ENCODE measurements around the gene RPS6KA1. TPM values are rescaled to one million over a fixed set of nuclear protein-coding genes. Genes with fewer than 3 reads are reported as not detected.

The RPS6KA1 gene
- total and polyA plus RNA-seq, 10 of the 15 experiments (the other 5 are each of a cell fraction or from before 2014, with no cell fraction given) = 5.0 to 136 (median 91.5) TPM

DNA sequence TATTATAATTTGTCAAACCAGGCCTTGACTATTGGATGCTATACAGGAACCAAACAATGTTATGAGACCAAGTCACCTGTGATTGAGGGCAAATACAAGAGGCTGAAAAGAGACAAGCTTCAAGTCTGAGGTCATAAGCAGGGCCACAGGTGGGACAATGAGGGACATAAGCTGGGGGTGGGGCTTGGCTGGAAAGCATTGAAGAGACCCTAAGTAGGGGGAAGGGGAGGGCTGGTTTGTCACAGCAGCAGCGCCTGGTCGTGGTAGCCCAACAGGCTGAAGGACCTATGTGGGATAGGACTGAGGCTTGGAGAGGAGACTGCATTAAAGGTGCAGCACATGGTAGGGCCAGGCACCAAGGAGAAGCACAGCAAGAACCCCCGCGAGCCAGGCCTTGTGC lies 39.4 kb upstream of the RPS6KA1 start:
- H3K27ac ChIP-seq (ENCODE audit: control insufficient read depth, insufficient read depth) = no peak overlapping the region
- ATAC-seq (no peak), FAIRE-seq (no peak), DNase-seq (ENCODE audit: low read depth, low spot score) (no peak)
- H3K36me3 ChIP-seq (ENCODE audit: control insufficient read depth in 2 of 2, insufficient read depth in 2 of 2, low read length in 1 of 2) = no peaks in the 10 kb centered on the region
- no peak overlapping the region for H2AFZ ChIP-seq (ENCODE audit: control insufficient read depth, low read depth, low read length)
- no peak overlapping the region for H3K9ac ChIP-seq (ENCODE audit: control insufficient read depth, insufficient read depth, low read length)
- H3K9me3 ChIP-seq (replicated peaks; ENCODE audit: control insufficient read depth, insufficient read depth, low read length) = no peaks in the 10 kb centered on the region
- H3K79me2 ChIP-seq (ENCODE audit: control insufficient read depth, insufficient read depth, low read length) = no peaks in the 10 kb centered on the region
- ChIA-PET POLR2A (interaction anchor here (0.6 kb wide), 3 partner anchors 17 to 219 kb away, joined by 3 to 6 read pairs (median 5); no protein-coding TSS in a partner anchor), CTCF (interaction anchor here (1.2 to 1.3 kb wide), 2 partner anchors 11 to 113 kb away, joined by 5 to 8 read pairs; no protein-coding TSS in a partner anchor), RAD21 (ENCODE audit: unreplicated experiment) (interaction anchor here (1.6 kb wide), 1 partner anchor 10 kb away, joined by 5 read pairs; no protein-coding TSS in a partner anchor), SMC1A (ENCODE audit: uncharacterized antibody, unreplicated experiment) (interaction anchor here (0.6 to 1.6 kb wide), 4 partner anchors 9 to 479 kb away, joined by 3 to 4 read pairs (median 3); no protein-coding TSS in a partner anchor)
- H3K4me3 ChIP-seq = no peak overlapping the region
- no TSS peak for BruUV-seq (replicated peaks)
- peaks cover 11% of the 10 kb centered on the region for H3K4me1 ChIP-seq (ENCODE audit: control insufficient read depth, insufficient read depth, low read length)
- in situ Hi-C loops (cut with MboI) = no loop called here
- intact Hi-C loops (cut with micrococcal nuclease; ENCODE audit: unreplicated experiment) = no loop called here
- WGBS (ENCODE audit: insufficient coverage, insufficient replicate concordance, low lambda C conversion rate, missing lambda C conversion rate) = 81% methylated on average over 4 of the region's 4 CpGs
- H3K27me3 ChIP-seq (replicated peaks in 1 of 2; ENCODE audit: control insufficient read depth in 2 of 2, insufficient read depth in 2 of 2, low read length in 1 of 2) = no peaks in the 10 kb centered on the region
- H4K20me1 ChIP-seq (ENCODE audit: control insufficient read depth, insufficient read depth) = no peaks in the 10 kb centered on the region
- no peak overlapping the region for H3K4me2 ChIP-seq (ENCODE audit: control insufficient read depth, insufficient read depth)
- no peak for TF ChIP-seq TCF3 (IDR thresholded peaks at IDR 0.05; ENCODE audit: borderline replicate concordance, insufficient read depth, low read depth, low read length)
- TF ChIP-seq FOXK2 (IDR thresholded peaks at IDR 0.05) = no peak
- TF ChIP-seq NFYA (IDR thresholded peaks at IDR 0.05; ENCODE audit: borderline replicate concordance, low read depth, low read length) = no peak
- TF ChIP-seq, protein P1, sequence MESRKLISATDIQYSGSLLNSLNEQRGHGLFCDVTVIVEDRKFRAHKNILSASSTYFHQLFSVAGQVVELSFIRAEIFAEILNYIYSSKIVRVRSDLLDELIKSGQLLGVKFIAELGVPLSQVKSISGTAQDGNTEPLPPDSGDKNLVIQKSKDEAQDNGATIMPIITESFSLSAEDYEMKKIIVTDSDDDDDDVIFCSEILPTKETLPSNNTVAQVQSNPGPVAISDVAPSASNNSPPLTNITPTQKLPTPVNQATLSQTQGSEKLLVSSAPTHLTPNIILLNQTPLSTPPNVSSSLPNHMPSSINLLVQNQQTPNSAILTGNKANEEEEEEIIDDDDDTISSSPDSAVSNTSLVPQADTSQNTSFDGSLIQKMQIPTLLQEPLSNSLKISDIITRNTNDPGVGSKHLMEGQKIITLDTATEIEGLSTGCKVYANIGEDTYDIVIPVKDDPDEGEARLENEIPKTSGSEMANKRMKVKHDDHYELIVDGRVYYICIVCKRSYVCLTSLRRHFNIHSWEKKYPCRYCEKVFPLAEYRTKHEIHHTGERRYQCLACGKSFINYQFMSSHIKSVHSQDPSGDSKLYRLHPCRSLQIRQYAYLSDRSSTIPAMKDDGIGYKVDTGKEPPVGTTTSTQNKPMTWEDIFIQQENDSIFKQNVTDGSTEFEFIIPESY (IDR thresholded peaks at IDR 0.05) = no peak
- no peak for TF ChIP-seq SPI1 (IDR thresholded peaks at IDR 0.05; ENCODE audit: borderline replicate concordance, insufficient read depth, low read depth, low read length)
- TF ChIP-seq NR2F1 (conservative IDR thresholded peaks at IDR 0.05) = no peak
- TF ChIP-seq, protein P2, sequence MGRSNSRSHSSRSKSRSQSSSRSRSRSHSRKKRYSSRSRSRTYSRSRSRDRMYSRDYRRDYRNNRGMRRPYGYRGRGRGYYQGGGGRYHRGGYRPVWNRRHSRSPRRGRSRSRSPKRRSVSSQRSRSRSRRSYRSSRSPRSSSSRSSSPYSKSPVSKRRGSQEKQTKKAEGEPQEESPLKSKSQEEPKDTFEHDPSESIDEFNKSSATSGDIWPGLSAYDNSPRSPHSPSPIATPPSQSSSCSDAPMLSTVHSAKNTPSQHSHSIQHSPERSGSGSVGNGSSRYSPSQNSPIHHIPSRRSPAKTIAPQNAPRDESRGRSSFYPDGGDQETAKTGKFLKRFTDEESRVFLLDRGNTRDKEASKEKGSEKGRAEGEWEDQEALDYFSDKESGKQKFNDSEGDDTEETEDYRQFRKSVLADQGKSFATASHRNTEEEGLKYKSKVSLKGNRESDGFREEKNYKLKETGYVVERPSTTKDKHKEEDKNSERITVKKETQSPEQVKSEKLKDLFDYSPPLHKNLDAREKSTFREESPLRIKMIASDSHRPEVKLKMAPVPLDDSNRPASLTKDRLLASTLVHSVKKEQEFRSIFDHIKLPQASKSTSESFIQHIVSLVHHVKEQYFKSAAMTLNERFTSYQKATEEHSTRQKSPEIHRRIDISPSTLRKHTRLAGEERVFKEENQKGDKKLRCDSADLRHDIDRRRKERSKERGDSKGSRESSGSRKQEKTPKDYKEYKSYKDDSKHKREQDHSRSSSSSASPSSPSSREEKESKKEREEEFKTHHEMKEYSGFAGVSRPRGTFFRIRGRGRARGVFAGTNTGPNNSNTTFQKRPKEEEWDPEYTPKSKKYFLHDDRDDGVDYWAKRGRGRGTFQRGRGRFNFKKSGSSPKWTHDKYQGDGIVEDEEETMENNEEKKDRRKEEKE (IDR thresholded peaks at IDR 0.05) = no peak
- TF ChIP-seq BHLHE40 (IDR thresholded peaks at IDR 0.05; ENCODE audit: borderline replicate concordance in 1 of 2, low read depth in 2 of 2, low read length in 1 of 2) = no peak
- no peak for TF ChIP-seq EZH2 (IDR thresholded peaks at IDR 0.05; ENCODE audit: borderline replicate concordance, control insufficient read depth, low read depth, low read length)
- TF ChIP-seq NBN (IDR thresholded peaks at IDR 0.05) = no peak
- no peak for TF ChIP-seq RFX5 (IDR thresholded peaks at IDR 0.05; ENCODE audit: low read depth, low read length)
- TF ChIP-seq RUNX3 (IDR thresholded peaks at IDR 0.05; ENCODE audit: low read length) = no peak
- TF ChIP-seq, protein P3, sequence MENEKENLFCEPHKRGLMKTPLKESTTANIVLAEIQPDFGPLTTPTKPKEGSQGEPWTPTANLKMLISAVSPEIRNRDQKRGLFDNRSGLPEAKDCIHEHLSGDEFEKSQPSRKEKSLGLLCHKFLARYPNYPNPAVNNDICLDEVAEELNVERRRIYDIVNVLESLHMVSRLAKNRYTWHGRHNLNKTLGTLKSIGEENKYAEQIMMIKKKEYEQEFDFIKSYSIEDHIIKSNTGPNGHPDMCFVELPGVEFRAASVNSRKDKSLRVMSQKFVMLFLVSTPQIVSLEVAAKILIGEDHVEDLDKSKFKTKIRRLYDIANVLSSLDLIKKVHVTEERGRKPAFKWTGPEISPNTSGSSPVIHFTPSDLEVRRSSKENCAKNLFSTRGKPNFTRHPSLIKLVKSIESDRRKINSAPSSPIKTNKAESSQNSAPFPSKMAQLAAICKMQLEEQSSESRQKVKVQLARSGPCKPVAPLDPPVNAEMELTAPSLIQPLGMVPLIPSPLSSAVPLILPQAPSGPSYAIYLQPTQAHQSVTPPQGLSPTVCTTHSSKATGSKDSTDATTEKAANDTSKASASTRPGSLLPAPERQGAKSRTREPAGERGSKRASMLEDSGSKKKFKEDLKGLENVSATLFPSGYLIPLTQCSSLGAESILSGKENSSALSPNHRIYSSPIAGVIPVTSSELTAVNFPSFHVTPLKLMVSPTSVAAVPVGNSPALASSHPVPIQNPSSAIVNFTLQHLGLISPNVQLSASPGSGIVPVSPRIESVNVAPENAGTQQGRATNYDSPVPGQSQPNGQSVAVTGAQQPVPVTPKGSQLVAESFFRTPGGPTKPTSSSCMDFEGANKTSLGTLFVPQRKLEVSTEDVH (IDR thresholded peaks at IDR 0.05; ENCODE audit: low read depth, partially characterized antibody) = no peak
- no peak for TF ChIP-seq DPF2 (IDR thresholded peaks at IDR 0.05)
- TF ChIP-seq, protein P4, sequence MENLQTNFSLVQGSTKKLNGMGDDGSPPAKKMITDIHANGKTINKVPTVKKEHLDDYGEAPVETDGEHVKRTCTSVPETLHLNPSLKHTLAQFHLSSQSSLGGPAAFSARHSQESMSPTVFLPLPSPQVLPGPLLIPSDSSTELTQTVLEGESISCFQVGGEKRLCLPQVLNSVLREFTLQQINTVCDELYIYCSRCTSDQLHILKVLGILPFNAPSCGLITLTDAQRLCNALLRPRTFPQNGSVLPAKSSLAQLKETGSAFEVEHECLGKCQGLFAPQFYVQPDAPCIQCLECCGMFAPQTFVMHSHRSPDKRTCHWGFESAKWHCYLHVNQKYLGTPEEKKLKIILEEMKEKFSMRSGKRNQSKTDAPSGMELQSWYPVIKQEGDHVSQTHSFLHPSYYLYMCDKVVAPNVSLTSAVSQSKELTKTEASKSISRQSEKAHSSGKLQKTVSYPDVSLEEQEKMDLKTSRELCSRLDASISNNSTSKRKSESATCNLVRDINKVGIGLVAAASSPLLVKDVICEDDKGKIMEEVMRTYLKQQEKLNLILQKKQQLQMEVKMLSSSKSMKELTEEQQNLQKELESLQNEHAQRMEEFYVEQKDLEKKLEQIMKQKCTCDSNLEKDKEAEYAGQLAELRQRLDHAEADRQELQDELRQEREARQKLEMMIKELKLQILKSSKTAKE (IDR thresholded peaks at IDR 0.05; ENCODE audit: low read depth, poor library complexity, severe bottlenecking) = no peak
